Measurements from ENCODE around the gene TRIM17. TPM values are rescaled to one million over a fixed set of nuclear protein-coding genes. Genes with fewer than 3 reads are reported as not detected.

TRIM17 gene
- total and polyA plus RNA-seq, 2 of the 8 experiments (the other 6 are each of a cell fraction or from before 2014, with no cell fraction given), result 1.1 to 2.2 TPM

DNA sequence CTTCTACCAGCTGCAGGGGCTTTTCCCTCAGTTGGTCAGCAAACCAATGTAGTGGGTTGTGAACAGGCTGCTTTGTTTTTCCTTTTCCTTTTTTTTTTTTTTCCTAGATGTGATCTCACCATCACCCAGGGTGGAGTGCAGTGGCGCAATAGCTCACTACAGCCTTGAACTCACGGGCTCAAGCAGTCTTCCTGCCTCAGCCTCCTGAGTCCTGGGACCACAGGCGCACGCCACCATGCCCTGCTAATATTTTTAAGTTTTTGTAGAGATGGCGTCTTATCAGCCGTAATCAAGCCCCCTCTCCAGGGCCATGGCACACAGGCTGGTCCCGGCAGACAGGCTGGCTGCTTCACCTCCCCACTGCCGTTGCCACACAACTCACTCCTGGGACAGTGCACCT, 6.6 kb downstream of the TRIM17 start:
- DNase-seq (ENCODE audit: low read depth in 1 of 2, low spot score in 2 of 2) (no peak), FAIRE-seq (no peak)
- H3K79me1 ChIP-seq (ENCODE audit: low read depth, low read length), result peaks cover 7% of the 10 kb centered on the region; the same call in 1 of the 2 replicates
- peaks cover 3 to 10% (median 8%) of the 10 kb centered on the region in 4 experiments for H3K4me1 ChIP-seq (replicated peaks in 1 of 4; ENCODE audit: control insufficient read depth in 3 of 4, insufficient read depth in 4 of 4, low read length in 3 of 4)
- no peak overlapping the region for H3K4me2 ChIP-seq (ENCODE audit: insufficient read depth in 1 of 2, low read depth in 2 of 2, low read length in 2 of 2)
- H3K14ac ChIP-seq (ENCODE audit: insufficient read length), result no peak overlapping the region
- no peak overlapping the region for H4K5ac ChIP-seq (ENCODE audit: insufficient read length, low read depth, low read length)
- H3K9ac ChIP-seq (replicated peaks in 1 of 4; ENCODE audit: extremely low read depth in 1 of 4, low read depth in 3 of 4, low read length in 3 of 4), result no peak overlapping the region
- H4K8ac ChIP-seq (ENCODE audit: extremely low read depth, insufficient read depth, low read length), result no peak overlapping the region
- 81% methylated on average over 7 of the region's 8 CpGs; no CpG with 5 or more reads in 1 of the 2 experiments for WGBS, 2 experiments (ENCODE audit: extremely low coverage in 1 of 2, insufficient coverage in 1 of 2, insufficient read length in 1 of 2, insufficient replicate concordance in 2 of 2, low coverage in 1 of 2, low lambda C conversion rate in 2 of 2, missing lambda C conversion rate in 1 of 2)
- H2AK5ac ChIP-seq (ENCODE audit: low read depth, low read length), result no peak overlapping the region
- peaks cover 17 to 21% of the 10 kb centered on the region in 2 experiments for H4K20me1 ChIP-seq (replicated peaks in 1 of 2; ENCODE audit: control insufficient read depth in 1 of 2, insufficient read depth in 2 of 2, low read length in 2 of 2)
- no peak overlapping the region for H2AFZ ChIP-seq (ENCODE audit: low read length)
- H4K91ac ChIP-seq (replicated peaks; ENCODE audit: insufficient read length, low read length), result no peak overlapping the region
- H3K18ac ChIP-seq (ENCODE audit: extremely low read depth, low read length), result no peak overlapping the region
- no peak overlapping the region for H3K4ac ChIP-seq (replicated peaks; ENCODE audit: insufficient read length, low read depth, low read length)
- H3K23ac ChIP-seq (ENCODE audit: insufficient read length), result no peak overlapping the region
- no peak overlapping the region for H2BK15ac ChIP-seq (ENCODE audit: low read length)
- H2BK20ac ChIP-seq (ENCODE audit: low read length), result no peak overlapping the region
- H3K4me3 ChIP-seq (ENCODE audit: extremely low read depth in 1 of 4, insufficient read depth in 2 of 4, low read depth in 3 of 4, low read length in 4 of 4), result no peak overlapping the region
- H2BK120ac ChIP-seq (replicated peaks; ENCODE audit: low read depth, low read length), result no peak overlapping the region
- peaks cover 18% of the 10 kb centered on the region; the same call in 1 of the 2 replicates for H3K23me2 ChIP-seq (ENCODE audit: low read depth, low read length)
- H2BK12ac ChIP-seq (ENCODE audit: low read depth, low read length), result no peak overlapping the region
- H2BK5ac ChIP-seq (ENCODE audit: low read depth, low read length), result no peak overlapping the region
- no peaks in the 10 kb centered on the region for H3K36me3 ChIP-seq (ENCODE audit: control insufficient read depth in 2 of 4, insufficient read depth in 4 of 4, low read length in 3 of 4)
- peaks cover 0 to 18% (median 10%) of the 10 kb centered on the region in 4 experiments; a peak in 6 of 7 replicates for H3K27me3 ChIP-seq (replicated peaks in 1 of 4; ENCODE audit: control insufficient read depth in 3 of 4, extremely low read depth in 1 of 4, insufficient read depth in 3 of 4, low read length in 3 of 4)
- no peak overlapping the region for H3K27ac ChIP-seq (ENCODE audit: low read depth, low read length)
- peaks cover 8 to 12% of the 10 kb centered on the region in 2 experiments; a peak in 3 of 4 replicates for H3K79me2 ChIP-seq (ENCODE audit: control insufficient read depth in 1 of 2, insufficient read depth in 2 of 2, low read length in 2 of 2)
- CTCF ChIA-PET (ENCODE audit: partially characterized antibody), result interaction anchor here (0.9 to 1.4 kb wide), 3 partner anchors 49 to 91 kb away, joined by 3 to 4 read pairs (median 3); no protein-coding TSS in a partner anchor
- POLR2A ChIA-PET (ENCODE audit: partially characterized antibody), result interaction anchor here (1.0 to 1.4 kb wide), 4 partner anchors 18 to 48 kb away, joined by 3 to 6 read pairs (median 4); a partner anchor contains a TSS
- H3K56ac ChIP-seq (replicated peaks; ENCODE audit: insufficient read length, low read depth, low read length), result no peak overlapping the region
- H3K9me3 ChIP-seq (ENCODE audit: insufficient read depth in 2 of 2, low read depth in 1 of 2, low read length in 1 of 2), result no peaks in the 10 kb centered on the region
- no peak for TF ChIP-seq RBBP5 (IDR thresholded peaks at IDR 0.05; ENCODE audit: borderline replicate concordance, low read depth, low read length)
- TF ChIP-seq, protein P1, sequence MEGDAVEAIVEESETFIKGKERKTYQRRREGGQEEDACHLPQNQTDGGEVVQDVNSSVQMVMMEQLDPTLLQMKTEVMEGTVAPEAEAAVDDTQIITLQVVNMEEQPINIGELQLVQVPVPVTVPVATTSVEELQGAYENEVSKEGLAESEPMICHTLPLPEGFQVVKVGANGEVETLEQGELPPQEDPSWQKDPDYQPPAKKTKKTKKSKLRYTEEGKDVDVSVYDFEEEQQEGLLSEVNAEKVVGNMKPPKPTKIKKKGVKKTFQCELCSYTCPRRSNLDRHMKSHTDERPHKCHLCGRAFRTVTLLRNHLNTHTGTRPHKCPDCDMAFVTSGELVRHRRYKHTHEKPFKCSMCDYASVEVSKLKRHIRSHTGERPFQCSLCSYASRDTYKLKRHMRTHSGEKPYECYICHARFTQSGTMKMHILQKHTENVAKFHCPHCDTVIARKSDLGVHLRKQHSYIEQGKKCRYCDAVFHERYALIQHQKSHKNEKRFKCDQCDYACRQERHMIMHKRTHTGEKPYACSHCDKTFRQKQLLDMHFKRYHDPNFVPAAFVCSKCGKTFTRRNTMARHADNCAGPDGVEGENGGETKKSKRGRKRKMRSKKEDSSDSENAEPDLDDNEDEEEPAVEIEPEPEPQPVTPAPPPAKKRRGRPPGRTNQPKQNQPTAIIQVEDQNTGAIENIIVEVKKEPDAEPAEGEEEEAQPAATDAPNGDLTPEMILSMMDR (IDR thresholded peaks at IDR 0.05; ENCODE audit: control extremely low read depth in 1 of 3, insufficient read depth in 1 of 3, low read depth in 1 of 3, low read length in 3 of 3), result no peak
- no peak for TF ChIP-seq KDM5A (IDR thresholded peaks at IDR 0.05; ENCODE audit: low read length)
- TF ChIP-seq, protein P2, sequence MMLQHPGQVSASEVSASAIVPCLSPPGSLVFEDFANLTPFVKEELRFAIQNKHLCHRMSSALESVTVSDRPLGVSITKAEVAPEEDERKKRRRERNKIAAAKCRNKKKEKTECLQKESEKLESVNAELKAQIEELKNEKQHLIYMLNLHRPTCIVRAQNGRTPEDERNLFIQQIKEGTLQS (IDR thresholded peaks at IDR 0.05; ENCODE audit: insufficient read depth, low read depth, low read length), result no peak
- TF ChIP-seq HDAC6 (IDR thresholded peaks at IDR 0.05; ENCODE audit: low read depth, low read length), result no peak
- TF ChIP-seq CTBP2 (IDR thresholded peaks at IDR 0.05; ENCODE audit: borderline replicate concordance, insufficient read depth, insufficient read length, low read length), result no peak
- TF ChIP-seq CREB1 (IDR thresholded peaks at IDR 0.05), result no peak
- no peak for TF ChIP-seq SUZ12 (IDR thresholded peaks at IDR 0.05; ENCODE audit: low read length)
- no peak for TF ChIP-seq TAF1 (IDR thresholded peaks at IDR 0.05; ENCODE audit: low read depth, low read length)
- no peak for TF ChIP-seq HDAC2 (IDR thresholded peaks at IDR 0.05; ENCODE audit: borderline replicate concordance in 1 of 2, low read depth in 2 of 2, low read length in 2 of 2)
